Central memory CD8-positive, alpha-beta T cell (primary cell): Measurements from ENCODE around the gene PSMB7.

Source experiments
- ATAC-seq: fragments of 150-1000 bp; cut with Tn5 transposase; replicated peaks from 2 replicates; pipeline ENCODE4 v1.10.0; 2022; ENCODE audit warnings: mild to moderate bottlenecking, moderate FRiP score, moderate number of reproducible peaks; ENCODE audit not compliant: poor library complexity, severe bottlenecking; ENCODE audit errors: extremely low read depth
- DNase-seq, 2 donors: peaks; one replicate each; pipeline ENCODE4 v3.0.0; 2021; ENCODE audit warnings: low spot score in 2 of 2
- H3K27ac Mint-ChIP-seq: one replicate; pipeline ENCODE4 v1.8.0; 2022; ENCODE audit warnings: low read depth, mild to moderate bottlenecking, moderate library complexity, mixed read lengths
- H3K27me3 Mint-ChIP-seq: one replicate; pipeline ENCODE4 v1.8.0; 2022; ENCODE audit warnings: mixed read lengths
- H3K36me3 Mint-ChIP-seq: one replicate; pipeline ENCODE4 v1.8.0; 2022; ENCODE audit warnings: mild to moderate bottlenecking, moderate library complexity, mixed read lengths; ENCODE audit not compliant: insufficient read depth
- H3K4me1 Mint-ChIP-seq: one replicate; pipeline ENCODE4 v1.8.0; 2022; ENCODE audit warnings: mixed read lengths
- H3K4me3 Mint-ChIP-seq: one replicate; pipeline ENCODE4 v1.8.0; 2022; ENCODE audit warnings: mild to moderate bottlenecking, moderate library complexity, mixed read lengths
- H3K9me3 Mint-ChIP-seq: one replicate; pipeline ENCODE4 v1.8.0; 2022; ENCODE audit warnings: mixed read lengths

The PSMB7 gene

DNA sequence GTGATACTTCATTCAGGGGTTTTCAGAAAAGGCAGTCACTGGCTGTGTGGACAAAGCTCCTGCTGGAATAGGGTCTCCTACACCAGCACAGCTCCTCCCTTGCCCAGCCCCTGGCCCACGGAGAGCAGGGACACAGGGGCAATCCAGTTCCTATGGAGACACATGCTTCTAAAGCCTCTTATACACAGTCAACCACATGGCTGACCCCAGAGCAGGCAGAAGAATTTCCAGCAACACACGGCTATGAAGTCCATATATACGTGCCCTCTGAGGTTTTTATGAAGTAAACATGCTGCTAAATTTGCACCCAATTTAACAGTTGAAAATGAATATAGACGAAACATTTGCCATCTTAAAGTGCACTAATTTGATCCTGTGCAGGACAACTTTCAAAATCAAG lies 19.4 kb downstream of the PSMB7 start:
- Mint-ChIP-seq H3K36me3 (peaks cover 14% of the 10 kb centered on the region), H3K4me1 (peaks cover 46% of the 10 kb centered on the region)

DNA sequence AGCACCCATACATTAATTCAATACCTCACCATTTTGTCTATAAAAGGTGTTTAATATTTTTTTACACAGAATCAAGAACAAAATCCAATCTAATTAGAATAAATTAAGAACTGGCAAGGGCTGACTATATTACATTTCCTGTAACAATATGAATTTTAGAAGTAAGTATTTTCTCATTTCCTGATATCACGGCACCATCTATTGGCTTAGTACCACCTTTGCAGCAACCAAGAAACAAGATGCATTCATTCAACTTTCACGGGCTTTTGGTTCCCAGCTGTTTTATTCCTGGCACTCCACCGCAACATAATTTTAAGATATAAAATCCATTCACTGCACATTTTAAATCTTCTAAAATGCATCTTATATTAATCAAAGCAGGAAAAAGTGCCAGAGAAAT lies 20.6 kb downstream of the PSMB7 start:
- H3K36me3 Mint-ChIP-seq: peaks cover 9% of the 10 kb centered on the region
- ATAC-seq: no peak
- H3K27me3 Mint-ChIP-seq: no peaks in the 10 kb centered on the region
- no peaks in the 10 kb centered on the region for H3K9me3 Mint-ChIP-seq
- peaks cover 45% of the 10 kb centered on the region for H3K4me1 Mint-ChIP-seq
- no peak for DNase-seq
- peak overlapping the region; percentile 53 for H3K27ac Mint-ChIP-seq
- H3K4me3 Mint-ChIP-seq: no peak overlapping the region

More for the DNA sequence above, 19.4 kb downstream of the PSMB7 start:
- no peak for DNase-seq
- Mint-ChIP-seq H3K27ac (no peak overlapping the region), H3K4me3 (no peak overlapping the region), H3K27me3 (no peaks in the 10 kb centered on the region), H3K9me3 (no peaks in the 10 kb centered on the region)
- ATAC-seq: no peak

DNA sequence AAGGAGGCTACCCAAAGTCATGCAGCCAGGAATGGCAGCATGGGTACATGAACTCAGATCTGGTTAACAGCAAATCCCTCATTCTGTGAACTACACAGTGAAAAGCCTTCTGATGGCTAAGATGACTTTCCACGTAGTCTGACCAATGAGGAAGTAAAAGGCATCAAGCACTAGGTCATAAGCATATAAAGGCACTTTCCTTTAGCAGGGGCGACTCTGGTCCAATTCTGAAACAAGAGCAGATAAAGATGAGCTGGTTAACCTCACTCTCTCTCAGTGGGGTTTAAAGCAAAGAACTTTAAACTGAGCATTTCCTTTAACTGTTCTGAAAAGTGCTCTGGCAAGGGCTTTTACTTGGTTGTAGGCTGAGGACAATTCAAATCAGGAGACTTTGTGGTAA lies 21.1 kb downstream of the PSMB7 start:
- Mint-ChIP-seq H3K27me3 (no peaks in the 10 kb centered on the region), H3K9me3 (no peaks in the 10 kb centered on the region), H3K4me3 (no peak overlapping the region), H3K36me3 (peaks cover 11% of the 10 kb centered on the region), H3K27ac (no peak overlapping the region), H3K4me1 (peaks cover 46% of the 10 kb centered on the region)
- DNase-seq: no peak
- ATAC-seq: no peak

GRCh38 chr9:124392871-124393460 lies 22.3 kb downstream of the PSMB7 start:
- Mint-ChIP-seq H3K27me3 (no peaks in the 10 kb centered on the region), H3K27ac (no peak overlapping the region), H3K4me1 (peaks cover 46% of the 10 kb centered on the region), H3K4me3 (no peak overlapping the region), H3K36me3 (peaks cover 8% of the 10 kb centered on the region), H3K9me3 (no peaks in the 10 kb centered on the region)
- no peak for DNase-seq
- no peak for ATAC-seq

DNA sequence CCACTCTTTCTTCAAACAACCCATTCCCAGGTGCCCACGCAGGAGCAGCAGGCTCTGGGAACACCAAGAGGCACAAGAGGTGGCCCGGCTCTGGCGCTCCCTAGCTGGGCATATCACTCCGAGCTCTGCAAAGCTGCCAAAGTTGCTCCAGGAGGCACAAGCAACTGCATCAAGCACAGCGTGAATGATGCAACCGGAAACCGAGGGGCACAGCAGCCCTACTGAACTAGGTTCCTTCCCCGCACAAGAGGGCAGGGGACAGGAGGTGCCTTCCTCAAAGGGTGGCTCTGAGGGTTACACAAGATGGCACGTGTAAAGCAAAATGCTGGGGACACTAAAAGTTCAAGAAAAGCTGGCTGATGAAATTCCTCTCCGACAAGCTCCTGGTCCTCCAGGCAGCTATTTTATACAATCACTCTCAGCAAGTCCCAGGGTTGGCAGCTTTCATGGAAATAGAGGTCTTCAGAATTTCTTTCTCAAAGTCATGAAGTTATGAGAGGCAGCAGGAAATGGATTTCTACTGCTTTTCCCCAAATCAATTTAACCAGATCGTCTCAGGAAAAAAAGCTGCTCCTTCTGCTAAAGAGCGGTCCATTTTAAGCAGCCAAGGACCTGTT lies 22.9 kb downstream of the PSMB7 start:
- no peaks in the 10 kb centered on the region for H3K9me3 Mint-ChIP-seq
- no peak for DNase-seq
- peaks cover 50% of the 10 kb centered on the region for H3K4me1 Mint-ChIP-seq
- H3K27ac Mint-ChIP-seq: no peak overlapping the region
- H3K36me3 Mint-ChIP-seq: peaks cover 8% of the 10 kb centered on the region
- ATAC-seq: no peak
- no peak overlapping the region for H3K4me3 Mint-ChIP-seq
- no peaks in the 10 kb centered on the region for H3K27me3 Mint-ChIP-seq

DNA sequence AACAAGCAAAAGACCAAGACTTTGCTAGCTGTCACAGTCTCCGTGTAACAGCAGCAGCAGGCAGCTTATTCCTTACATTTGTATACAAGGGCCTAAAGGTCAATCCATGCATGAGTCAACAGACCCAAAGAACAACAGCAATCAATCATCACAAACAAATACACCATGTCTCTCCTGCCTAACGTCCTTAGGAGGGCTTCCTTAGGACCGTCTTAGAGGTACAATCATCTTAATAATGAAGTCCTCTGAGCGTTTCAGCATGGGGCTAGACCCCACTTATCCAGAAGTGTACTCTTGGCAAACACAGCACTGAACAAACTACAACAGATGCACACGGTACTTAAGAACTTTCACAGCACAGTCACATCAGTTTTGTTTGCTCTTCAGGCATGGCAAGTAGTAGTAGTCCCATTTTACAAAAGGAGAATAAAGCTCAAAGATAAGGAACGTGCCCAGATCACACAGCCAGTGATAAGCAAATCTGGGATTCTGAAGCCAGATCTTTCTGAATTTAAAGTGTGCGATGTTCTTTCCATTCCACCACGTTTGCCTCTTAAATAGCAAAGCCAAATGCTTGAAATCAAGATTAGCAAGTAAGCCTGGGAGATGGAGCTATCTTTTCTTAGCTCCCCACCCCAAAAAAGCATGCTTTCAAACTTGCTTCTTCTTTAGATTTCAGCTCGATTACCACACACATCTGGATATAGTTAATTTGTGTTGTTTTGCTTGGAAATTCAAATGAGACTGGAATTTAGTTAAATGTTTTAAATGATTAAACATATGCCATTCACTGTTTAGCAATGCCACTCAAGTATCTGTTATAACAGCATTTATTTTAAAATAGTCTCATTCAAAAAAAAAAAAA lies 24.2 kb downstream of the PSMB7 start:
- peaks cover 47% of the 10 kb centered on the region for H3K4me1 Mint-ChIP-seq
- no peaks in the 10 kb centered on the region for H3K9me3 Mint-ChIP-seq
- peaks cover 8% of the 10 kb centered on the region for H3K36me3 Mint-ChIP-seq
- DNase-seq (no peak), ATAC-seq (no peak)
- H3K4me3 Mint-ChIP-seq: no peak overlapping the region
- no peaks in the 10 kb centered on the region for H3K27me3 Mint-ChIP-seq
- no peak overlapping the region for H3K27ac Mint-ChIP-seq

DNA sequence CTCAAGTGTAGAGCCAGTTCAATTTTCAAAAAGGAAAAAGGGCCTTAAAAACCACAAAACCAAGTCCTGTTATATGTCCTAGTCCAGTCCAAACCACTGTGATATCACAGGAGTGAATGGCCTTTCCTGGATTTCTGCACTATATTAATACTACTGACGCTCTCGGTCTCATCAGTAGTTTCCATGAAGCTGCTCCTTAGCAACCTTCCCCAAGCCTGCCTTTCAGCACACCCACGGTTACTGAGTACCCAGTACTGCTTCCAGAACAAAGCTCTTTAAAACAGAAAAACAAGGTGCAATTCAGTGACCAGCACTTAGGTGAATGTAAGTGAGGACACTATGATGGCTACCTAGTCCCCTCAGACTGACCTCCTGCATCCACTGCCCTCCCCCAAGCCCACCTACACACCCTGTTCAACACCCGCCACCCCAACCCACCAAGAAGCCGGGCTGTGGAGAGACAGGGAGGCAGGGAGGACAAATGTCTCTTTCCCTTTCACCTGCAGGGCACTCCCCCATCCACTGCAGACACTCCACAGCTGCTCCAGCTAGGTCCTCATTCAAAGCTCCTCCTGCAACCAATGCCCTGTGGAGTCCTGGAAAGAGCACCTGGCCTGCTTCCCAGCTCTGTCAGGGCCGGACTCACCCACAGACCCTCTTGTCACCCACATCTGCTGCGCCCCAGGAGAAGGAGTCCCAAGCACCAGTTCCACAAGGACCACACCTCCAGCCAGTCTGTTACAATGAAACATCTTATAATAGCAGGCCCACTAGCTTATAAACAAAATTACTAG lies 25.9 kb downstream of the PSMB7 start:
- peak overlapping the region; percentile 52 for H3K27ac Mint-ChIP-seq
- peaks cover 8% of the 10 kb centered on the region for H3K36me3 Mint-ChIP-seq
- no peak overlapping the region for H3K4me3 Mint-ChIP-seq
- ATAC-seq (no peak), DNase-seq (no peak)
- peaks cover 38% of the 10 kb centered on the region for H3K4me1 Mint-ChIP-seq
- H3K9me3 Mint-ChIP-seq: no peaks in the 10 kb centered on the region
- no peaks in the 10 kb centered on the region for H3K27me3 Mint-ChIP-seq

- Mint-ChIP-seq H3K36me3 (peaks cover 11% of the 10 kb centered on the region), H3K4me1 (peaks cover 33% of the 10 kb centered on the region), H3K27me3 (no peaks in the 10 kb centered on the region), H3K27ac (no peak overlapping the region), H3K9me3 (no peaks in the 10 kb centered on the region), H3K4me3 (no peak overlapping the region)
- DNase-seq (no peak), ATAC-seq (no peak)
These were observed 26.8 kb downstream of the PSMB7 start for GRCh38 chr9:124388275-124389048.

- Mint-ChIP-seq H3K4me1 (peaks cover 33% of the 10 kb centered on the region), H3K4me3 (no peak overlapping the region), H3K27ac (no peak overlapping the region), H3K36me3 (peaks cover 16% of the 10 kb centered on the region), H3K9me3 (no peaks in the 10 kb centered on the region), H3K27me3 (no peaks in the 10 kb centered on the region)
- no peak for DNase-seq
- no peak for ATAC-seq
These were observed 29.0 kb downstream of the PSMB7 start for GRCh38 chr9:124386201-124386600.

GRCh38 chr9:124385623-124386022 lies 29.6 kb downstream of the PSMB7 start:
- H3K9me3 Mint-ChIP-seq: no peaks in the 10 kb centered on the region
- H3K27ac Mint-ChIP-seq: no peak overlapping the region
- H3K4me3 Mint-ChIP-seq: no peak overlapping the region
- H3K27me3 Mint-ChIP-seq: no peaks in the 10 kb centered on the region
- peaks cover 17% of the 10 kb centered on the region for H3K36me3 Mint-ChIP-seq
- no peak for ATAC-seq
- H3K4me1 Mint-ChIP-seq: peaks cover 33% of the 10 kb centered on the region
- no peak for DNase-seq

DNA sequence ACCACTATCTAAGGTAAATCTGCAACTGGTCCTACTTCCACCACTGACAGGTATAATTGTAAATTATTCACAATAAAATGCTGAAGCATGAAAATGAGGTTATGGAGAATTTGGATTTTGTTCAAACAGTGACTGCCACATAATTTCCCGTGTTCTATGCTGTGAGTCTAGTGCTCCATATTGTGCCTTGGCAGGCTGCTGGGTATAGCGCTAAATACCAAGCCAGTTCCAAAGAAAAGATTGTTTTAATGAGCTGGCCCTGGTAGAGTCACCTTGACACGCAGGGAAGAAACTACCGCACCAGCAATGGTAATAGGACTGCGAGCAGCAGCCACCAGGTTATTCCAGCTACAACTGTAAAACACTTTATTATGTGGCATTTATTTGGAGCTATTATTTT lies 30.4 kb downstream of the PSMB7 start:
- ATAC-seq (no peak), DNase-seq (no peak)
- H3K36me3 Mint-ChIP-seq: peaks cover 21% of the 10 kb centered on the region
- H3K27ac Mint-ChIP-seq: no peak overlapping the region
- H3K4me1 Mint-ChIP-seq: peaks cover 31% of the 10 kb centered on the region
- H3K27me3 Mint-ChIP-seq: no peaks in the 10 kb centered on the region
- no peak overlapping the region for H3K4me3 Mint-ChIP-seq
- no peaks in the 10 kb centered on the region for H3K9me3 Mint-ChIP-seq

- H3K27me3 Mint-ChIP-seq: no peaks in the 10 kb centered on the region
- H3K4me3 Mint-ChIP-seq: no peak overlapping the region
- H3K36me3 Mint-ChIP-seq: peaks cover 22% of the 10 kb centered on the region
- H3K27ac Mint-ChIP-seq: no peak overlapping the region
- DNase-seq (no peak), ATAC-seq (no peak)
- no peaks in the 10 kb centered on the region for H3K9me3 Mint-ChIP-seq
- peaks cover 30% of the 10 kb centered on the region for H3K4me1 Mint-ChIP-seq
These were observed 31.0 kb downstream of the PSMB7 start for GRCh38 chr9:124384210-124384609.
